ENCODE measurements around the gene LIN7B. TPM values are rescaled to one million over a fixed set of nuclear protein-coding genes. Genes with fewer than 3 reads are reported as not detected.

LIN7B gene
- total RNA-seq, 1 donor: 6.5 TPM

DNA sequence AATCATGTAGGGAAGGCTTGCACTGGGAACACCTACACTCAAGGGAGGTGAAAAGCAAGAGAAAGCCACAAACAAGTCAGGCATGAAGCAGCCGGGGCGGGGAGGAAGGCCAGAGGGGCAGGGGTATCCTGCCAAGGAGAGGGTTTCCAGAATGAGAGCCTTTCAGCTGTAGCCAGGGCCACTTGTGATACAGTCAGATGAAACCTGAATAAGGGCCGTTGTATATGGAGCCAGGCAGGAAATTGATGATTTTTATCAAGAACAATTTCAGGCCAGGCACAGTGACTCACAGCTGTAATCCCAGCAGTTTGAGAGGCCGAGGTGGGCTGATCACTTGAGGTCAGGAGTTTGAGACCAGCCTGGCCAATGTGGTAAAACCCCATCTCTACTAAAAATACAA, 47.8 kb downstream of the LIN7B start:
- TF ChIP-seq, protein P1, sequence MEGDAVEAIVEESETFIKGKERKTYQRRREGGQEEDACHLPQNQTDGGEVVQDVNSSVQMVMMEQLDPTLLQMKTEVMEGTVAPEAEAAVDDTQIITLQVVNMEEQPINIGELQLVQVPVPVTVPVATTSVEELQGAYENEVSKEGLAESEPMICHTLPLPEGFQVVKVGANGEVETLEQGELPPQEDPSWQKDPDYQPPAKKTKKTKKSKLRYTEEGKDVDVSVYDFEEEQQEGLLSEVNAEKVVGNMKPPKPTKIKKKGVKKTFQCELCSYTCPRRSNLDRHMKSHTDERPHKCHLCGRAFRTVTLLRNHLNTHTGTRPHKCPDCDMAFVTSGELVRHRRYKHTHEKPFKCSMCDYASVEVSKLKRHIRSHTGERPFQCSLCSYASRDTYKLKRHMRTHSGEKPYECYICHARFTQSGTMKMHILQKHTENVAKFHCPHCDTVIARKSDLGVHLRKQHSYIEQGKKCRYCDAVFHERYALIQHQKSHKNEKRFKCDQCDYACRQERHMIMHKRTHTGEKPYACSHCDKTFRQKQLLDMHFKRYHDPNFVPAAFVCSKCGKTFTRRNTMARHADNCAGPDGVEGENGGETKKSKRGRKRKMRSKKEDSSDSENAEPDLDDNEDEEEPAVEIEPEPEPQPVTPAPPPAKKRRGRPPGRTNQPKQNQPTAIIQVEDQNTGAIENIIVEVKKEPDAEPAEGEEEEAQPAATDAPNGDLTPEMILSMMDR (IDR thresholded peaks at IDR 0.05; ENCODE audit: insufficient read depth, low read depth, low read length): no peak
- no peak for DNase-seq (ENCODE audit: low read depth)
- H3K4me3 ChIP-seq (ENCODE audit: low read depth, low read length): no peak overlapping the region

DNA sequence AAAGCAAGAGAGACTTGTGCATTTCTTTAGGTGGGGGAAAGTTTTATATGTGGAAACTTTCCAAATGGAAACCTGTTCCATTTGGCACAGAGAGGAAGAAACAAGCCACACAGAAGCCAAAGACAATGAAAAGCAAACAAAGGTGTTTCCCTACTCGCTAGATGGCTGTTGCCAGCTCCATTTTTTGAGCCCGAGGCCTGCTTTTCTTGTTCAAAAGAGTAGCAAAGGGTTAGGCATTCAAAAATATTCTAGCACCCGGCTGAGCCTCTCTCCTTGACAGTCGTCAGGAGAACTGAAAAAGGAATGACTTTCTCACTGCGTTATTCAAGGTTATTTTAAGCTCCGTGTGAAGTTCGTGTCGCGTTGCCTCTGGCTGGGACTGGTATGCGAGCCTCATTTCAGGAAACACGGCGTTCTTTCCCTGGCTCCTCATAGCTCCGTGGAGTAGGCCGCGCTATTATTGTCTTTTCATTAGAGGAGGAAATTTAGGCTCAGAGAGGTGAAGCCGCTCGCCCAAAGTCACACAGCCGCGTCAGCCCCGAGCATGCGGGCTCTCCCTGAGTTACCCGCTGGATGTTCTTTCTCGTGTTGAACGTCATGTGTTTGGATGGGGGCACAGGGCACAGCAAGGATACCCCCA, 51.1 kb downstream of the LIN7B start:
- TF ChIP-seq, protein P1 (IDR thresholded peaks at IDR 0.05; ENCODE audit: insufficient read depth, low read depth, low read length): no peak

DNA sequence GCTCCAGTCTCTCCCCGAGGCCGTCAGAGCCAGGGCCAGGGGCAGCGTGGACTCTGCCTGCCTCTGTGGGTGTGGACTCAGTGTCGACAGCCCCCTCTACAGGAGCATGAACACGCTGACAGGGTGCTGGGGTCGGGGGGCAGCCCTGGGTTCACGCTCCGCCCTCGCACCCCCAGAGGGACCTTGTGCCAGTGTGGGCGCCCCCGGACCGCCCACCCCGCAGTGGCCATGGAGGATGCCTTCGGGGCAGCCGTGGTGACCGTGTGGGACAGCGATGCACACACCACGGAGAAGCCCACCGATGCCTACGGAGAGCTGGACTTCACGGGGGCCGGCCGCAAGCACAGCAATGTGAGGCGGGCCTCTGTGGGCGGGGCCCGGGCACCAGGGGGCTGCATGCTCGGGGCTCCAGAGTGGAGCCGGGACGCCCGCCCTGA, 51.7 kb downstream of the LIN7B start:
- DNase-seq (ENCODE audit: low read depth): no peak
- H3K4me3 ChIP-seq (ENCODE audit: low read depth, low read length): no peak overlapping the region
- TF ChIP-seq, protein P1 (IDR thresholded peaks at IDR 0.05; ENCODE audit: insufficient read depth, low read depth, low read length): no peak

More for the DNA sequence above, 51.1 kb downstream of the LIN7B start:
- H3K4me3 ChIP-seq (ENCODE audit: low read depth, low read length): no peak overlapping the region
- DNase-seq (ENCODE audit: low read depth): no peak

DNA sequence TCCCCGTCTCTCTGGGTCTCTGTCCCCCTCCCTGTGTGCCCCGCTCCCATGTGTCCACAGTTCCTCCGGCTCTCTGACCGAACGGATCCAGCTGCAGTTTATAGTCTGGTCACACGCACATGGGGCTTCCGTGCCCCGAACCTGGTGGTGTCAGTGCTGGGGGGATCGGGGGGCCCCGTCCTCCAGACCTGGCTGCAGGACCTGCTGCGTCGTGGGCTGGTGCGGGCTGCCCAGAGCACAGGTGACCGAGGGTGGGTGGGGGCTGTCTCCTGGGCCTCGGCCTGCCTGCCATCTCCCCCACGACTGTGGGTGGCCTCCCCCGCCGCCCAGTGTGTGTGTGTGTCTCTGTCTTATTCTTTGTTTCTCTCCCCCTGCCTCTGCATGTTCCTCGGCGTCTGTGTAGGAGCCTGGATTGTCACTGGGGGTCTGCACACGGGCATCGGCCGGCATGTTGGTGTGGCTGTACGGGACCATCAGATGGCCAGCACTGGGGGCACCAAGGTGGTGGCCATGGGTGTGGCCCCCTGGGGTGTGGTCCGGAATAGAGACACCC, 53.8 kb downstream of the LIN7B start:
- H3K4me3 ChIP-seq (ENCODE audit: low read depth, low read length): no peak overlapping the region
- TF ChIP-seq, protein P1 (IDR thresholded peaks at IDR 0.05; ENCODE audit: insufficient read depth, low read depth, low read length): no peak
- no peak for DNase-seq (ENCODE audit: low read depth)

Small RNA genes lying within 50 kb of the gene (small RNA-seq; reads per million reads assigned to genes)
- not detected for gene RN7SL708P

Other genes with a start within 250 kb of the LIN7B start
- gene PLEKHA4, start 245.8 kb upstream of the LIN7B start, total RNA-seq: 6.0 and 12.2 TPM in 2 replicates
- 63.9 and 76.0 TPM in 2 replicates for gene PPP1R15A, start 241.9 kb upstream of the LIN7B start, total RNA-seq
- 0.32 TPM in 1 of 2 replicates, not detected in the other for gene TULP2, start 215.6 kb upstream of the LIN7B start, total RNA-seq
- 139 and 154 TPM in 2 replicates for gene NUCB1, start 214.1 kb upstream of the LIN7B start, total RNA-seq
- not detected in 2 replicates for gene DHDH, start 180.7 kb upstream of the LIN7B start, total RNA-seq
- gene BAX, start 159.5 kb upstream of the LIN7B start, total RNA-seq: 65.4 and 85.9 TPM in 2 replicates
- gene FTL, start 149.1 kb upstream of the LIN7B start, total RNA-seq: 2,928 and 4,150 TPM in 2 replicates
- gene GYS1, start 121.1 kb upstream of the LIN7B start, total RNA-seq: 39.6 and 43.2 TPM in 2 replicates
- 162 and 176 TPM in 2 replicates for gene RUVBL2, start 120.5 kb upstream of the LIN7B start, total RNA-seq
- 0.32 TPM in 1 of 2 replicates, not detected in the other for gene LHB, start 97.3 kb upstream of the LIN7B start, total RNA-seq
- gene CGB3, start 90.0 kb upstream of the LIN7B start, total RNA-seq: not detected in 2 replicates
- gene CGB2, start 82.5 kb upstream of the LIN7B start, total RNA-seq: not detected in 2 replicates
- not detected in 2 replicates for gene CGB1, start 77.5 kb upstream of the LIN7B start, total RNA-seq
- 0.32 TPM in 1 of 2 replicates, not detected in the other for gene CGB5, start 70.5 kb upstream of the LIN7B start, total RNA-seq
- not detected in 2 replicates for gene CGB8, start 65.3 kb upstream of the LIN7B start, total RNA-seq
- under 0.01 and 0.32 TPM in 2 replicates for gene CGB7, start 56.6 kb upstream of the LIN7B start, total RNA-seq
- gene NTF4, start 49.6 kb upstream of the LIN7B start, total RNA-seq: not detected in 2 replicates
- gene KCNA7, start 41.7 kb upstream of the LIN7B start, total RNA-seq: not detected in 2 replicates
- gene SNRNP70, start 28.9 kb upstream of the LIN7B start, total RNA-seq: 117 and 197 TPM in 2 replicates
- 0.32 TPM in 1 of 2 replicates, not detected in the other for gene C19orf73, start 4.8 kb downstream of the LIN7B start, total RNA-seq
- 1.6 and 2.2 TPM in 2 replicates for gene PPFIA3, start 5.2 kb downstream of the LIN7B start, total RNA-seq
- under 0.01 TPM in 1 of 2 replicates, not detected in the other for gene HRC, start 41.0 kb downstream of the LIN7B start, total RNA-seq
- 17.3 and 18.0 TPM in 2 replicates for gene TRPM4, start 43.4 kb downstream of the LIN7B start, total RNA-seq
- gene SLC6A16, start 210.8 kb downstream of the LIN7B start, total RNA-seq: 0.64 TPM in 1 of 2 replicates, not detected in the other
- not detected in 2 replicates for gene CD37, start 221.0 kb downstream of the LIN7B start, total RNA-seq
- gene TEAD2, start 248.0 kb downstream of the LIN7B start, total RNA-seq: 37.6 and 38.7 TPM in 2 replicates
- gene DKKL1, start 249.5 kb downstream of the LIN7B start, total RNA-seq: 0.32 TPM in 1 of 2 replicates, not detected in the other

Data from fibroblast of villous mesenchyme (primary cell).